ENCODE results near the gene ARID1A. TPM values are rescaled to one million over a fixed set of nuclear protein-coding genes. Genes with fewer than 3 reads are reported as not detected.

Gene ARID1A
- polyA plus RNA-seq, 1 donor (not counting 4 experiments of a cell fraction or from before 2014, with no cell fraction given), result 10.2 TPM

GRCh38 chr1:26748351-26748750 lies 52.5 kb downstream of the ARID1A start:
- TF ChIP-seq, protein P1, sequence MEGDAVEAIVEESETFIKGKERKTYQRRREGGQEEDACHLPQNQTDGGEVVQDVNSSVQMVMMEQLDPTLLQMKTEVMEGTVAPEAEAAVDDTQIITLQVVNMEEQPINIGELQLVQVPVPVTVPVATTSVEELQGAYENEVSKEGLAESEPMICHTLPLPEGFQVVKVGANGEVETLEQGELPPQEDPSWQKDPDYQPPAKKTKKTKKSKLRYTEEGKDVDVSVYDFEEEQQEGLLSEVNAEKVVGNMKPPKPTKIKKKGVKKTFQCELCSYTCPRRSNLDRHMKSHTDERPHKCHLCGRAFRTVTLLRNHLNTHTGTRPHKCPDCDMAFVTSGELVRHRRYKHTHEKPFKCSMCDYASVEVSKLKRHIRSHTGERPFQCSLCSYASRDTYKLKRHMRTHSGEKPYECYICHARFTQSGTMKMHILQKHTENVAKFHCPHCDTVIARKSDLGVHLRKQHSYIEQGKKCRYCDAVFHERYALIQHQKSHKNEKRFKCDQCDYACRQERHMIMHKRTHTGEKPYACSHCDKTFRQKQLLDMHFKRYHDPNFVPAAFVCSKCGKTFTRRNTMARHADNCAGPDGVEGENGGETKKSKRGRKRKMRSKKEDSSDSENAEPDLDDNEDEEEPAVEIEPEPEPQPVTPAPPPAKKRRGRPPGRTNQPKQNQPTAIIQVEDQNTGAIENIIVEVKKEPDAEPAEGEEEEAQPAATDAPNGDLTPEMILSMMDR (optimal IDR thresholded peaks at IDR 0.05 in 1 of 3, IDR thresholded peaks at IDR 0.05 in 1 of 3, conservative IDR thresholded peaks at IDR 0.05 in 1 of 3; ENCODE audit: extremely low read depth in 1 of 3, insufficient read depth in 2 of 3, low read length in 3 of 3), result no peak
- no peak for TF ChIP-seq EZH2 (IDR thresholded peaks at IDR 0.05; ENCODE audit: low read length)
- no peak for DNase-seq (ENCODE audit: low read depth, low spot score)
- peaks cover 3% of the 10 kb centered on the region for H4K20me1 ChIP-seq (ENCODE audit: control insufficient read depth, extremely low read depth, insufficient read depth, low read length)
- no peak overlapping the region for H3K4me3 ChIP-seq (ENCODE audit: control insufficient read depth in 2 of 3, extremely low read depth in 1 of 3, insufficient read depth in 2 of 3, low read depth in 1 of 3, low read length in 3 of 3)
- H3K9ac ChIP-seq (ENCODE audit: control insufficient read depth, extremely low read depth, insufficient read depth, low read length), result no peak overlapping the region
- FAIRE-seq, result no peak
- H3K4me1 ChIP-seq (ENCODE audit: control insufficient read depth, extremely low read depth, insufficient read depth, low read length), result peaks cover 34% of the 10 kb centered on the region
- no peaks in the 10 kb centered on the region for H3K9me1 ChIP-seq (ENCODE audit: control insufficient read depth, extremely low read depth, insufficient read depth, low read length)
- peaks cover 14 to 22% of the 10 kb centered on the region in 2 experiments for H3K36me3 ChIP-seq (ENCODE audit: control insufficient read depth in 2 of 2, extremely low read depth in 1 of 2, insufficient read depth in 2 of 2, low read length in 2 of 2)
- H3K79me2 ChIP-seq (ENCODE audit: control insufficient read depth, insufficient read depth, low read length), result peaks cover 34% of the 10 kb centered on the region
- H3K4me2 ChIP-seq (ENCODE audit: control insufficient read depth, extremely low read depth, insufficient read depth, low read depth, low read length), result no peak overlapping the region
- dilution Hi-C loops (cut with MboI; ENCODE audit: extremely low pct_ligation_motif_present, low sequenced_read_pairs), result no loop called here
- no peak overlapping the region for H3K27ac ChIP-seq (ENCODE audit: control insufficient read depth, insufficient read depth, low read length)
- no peak overlapping the region for H2AFZ ChIP-seq (ENCODE audit: control insufficient read depth, low read length)
- H3K9me3 ChIP-seq (ENCODE audit: control insufficient read depth, low read depth, low read length), result no peaks in the 10 kb centered on the region
- H3K27me3 ChIP-seq (ENCODE audit: control insufficient read depth, extremely low read depth, insufficient read depth, low read length), result no peaks in the 10 kb centered on the region

- FAIRE-seq (no peak), DNase-seq (ENCODE audit: low read depth, low spot score) (no peak)
- no peak overlapping the region for H3K27ac ChIP-seq (ENCODE audit: control insufficient read depth, insufficient read depth, low read length)
- H3K4me3 ChIP-seq (ENCODE audit: control insufficient read depth in 2 of 3, extremely low read depth in 1 of 3, insufficient read depth in 2 of 3, low read depth in 1 of 3, low read length in 3 of 3), result no peak overlapping the region
- H3K4me2 ChIP-seq (ENCODE audit: control insufficient read depth, extremely low read depth, insufficient read depth, low read depth, low read length), result no peak overlapping the region
- H4K20me1 ChIP-seq (ENCODE audit: control insufficient read depth, extremely low read depth, insufficient read depth, low read length), result peaks cover 3% of the 10 kb centered on the region
- H3K79me2 ChIP-seq (ENCODE audit: control insufficient read depth, insufficient read depth, low read length), result peaks cover 36% of the 10 kb centered on the region
- no peaks in the 10 kb centered on the region for H3K27me3 ChIP-seq (ENCODE audit: control insufficient read depth, extremely low read depth, insufficient read depth, low read length)
- dilution Hi-C loops (cut with MboI; ENCODE audit: extremely low pct_ligation_motif_present, low sequenced_read_pairs), result no loop called here
- no peak overlapping the region for H2AFZ ChIP-seq (ENCODE audit: control insufficient read depth, low read length)
- H3K9me1 ChIP-seq (ENCODE audit: control insufficient read depth, extremely low read depth, insufficient read depth, low read length), result no peaks in the 10 kb centered on the region
- peaks cover 14 to 23% of the 10 kb centered on the region in 2 experiments for H3K36me3 ChIP-seq (ENCODE audit: control insufficient read depth in 2 of 2, extremely low read depth in 1 of 2, insufficient read depth in 2 of 2, low read length in 2 of 2)
- no peak overlapping the region for H3K9ac ChIP-seq (ENCODE audit: control insufficient read depth, extremely low read depth, insufficient read depth, low read length)
- no peaks in the 10 kb centered on the region for H3K9me3 ChIP-seq (ENCODE audit: control insufficient read depth, low read depth, low read length)
- no peak for TF ChIP-seq EZH2 (IDR thresholded peaks at IDR 0.05; ENCODE audit: low read length)
- TF ChIP-seq, protein P1 (optimal IDR thresholded peaks at IDR 0.05 in 1 of 3, IDR thresholded peaks at IDR 0.05 in 1 of 3, conservative IDR thresholded peaks at IDR 0.05 in 1 of 3; ENCODE audit: extremely low read depth in 1 of 3, insufficient read depth in 2 of 3, low read length in 3 of 3), result no peak
- peaks cover 35% of the 10 kb centered on the region for H3K4me1 ChIP-seq (ENCODE audit: control insufficient read depth, extremely low read depth, insufficient read depth, low read length)
Measured at GRCh38 chr1:26749458-26749857, 53.6 kb downstream of the ARID1A start.

Measured in keratinocyte (primary cell).